HepG2 (cell line): Measurements from ENCODE around the gene KIAA1614.

Experiments used
- ATF3 ChIP-seq: sonication (generic); formaldehyde crosslinking; IDR thresholded peaks from 2 replicates; pipeline ENCODE4 v1.4.0; 2020; ENCODE audit warnings: missing genetic modification reagents
- BRCA1 ChIP-seq: sonication (generic); formaldehyde crosslinking; IDR thresholded peaks from 2 replicates; pipeline ENCODE4 v1.4.0; 2020; ENCODE audit warnings: missing genetic modification reagents
- BRD4 ChIP-seq: sonication (generic); formaldehyde crosslinking; IDR thresholded peaks from 2 replicates; pipeline ENCODE4 v1.4.0; 2020; ENCODE audit warnings: missing genetic modification reagents
- EP300 ChIP-seq, 3 experiments: sonication (generic) in 1 of 3; formaldehyde crosslinking in 1 of 3; IDR thresholded peaks; 2 replicates each; pipeline versions ENCODE4 v1.5.1 to v1.6.1; 2011 to 2020; ENCODE audit warnings: low read depth in 2 of 3, low read length in 2 of 3, borderline replicate concordance in 1 of 3, improper control_type of control experiment in 1 of 3, mild to moderate bottlenecking in 1 of 3, missing genetic modification reagents in 1 of 3, moderate library complexity in 1 of 3
- GLI4 ChIP-seq: sonication (generic); formaldehyde crosslinking; IDR thresholded peaks from 2 replicates; pipeline ENCODE4 v1.5.1; 2020; ENCODE audit warnings: missing genetic modification reagents, mild to moderate bottlenecking, moderate library complexity, borderline replicate concordance
- HOXD1 ChIP-seq: sonication (generic); formaldehyde crosslinking; IDR thresholded peaks from 2 replicates; pipeline ENCODE4 v1.5.0; 2020; ENCODE audit warnings: missing genetic modification reagents
- POLR2A ChIP-seq, 2 experiments: IDR thresholded peaks; 2 replicates each; pipeline ENCODE4 v1.6.1; 2011; ENCODE audit warnings: low read depth in 2 of 2, low read length in 2 of 2, mild to moderate bottlenecking in 1 of 2, moderate library complexity in 1 of 2; ENCODE audit not compliant: insufficient read depth in 1 of 2
- PRDM10 ChIP-seq: sonication (generic); formaldehyde crosslinking; IDR thresholded peaks from 2 replicates; pipeline ENCODE4 v1.4.0; 2020; ENCODE audit warnings: low read depth, missing genetic modification reagents
- UBTF ChIP-seq: sonication (generic); formaldehyde crosslinking; IDR thresholded peaks from 2 replicates; pipeline ENCODE4 v1.4.0; 2020; ENCODE audit warnings: mild to moderate bottlenecking, missing genetic modification reagents

GRCh38 chr1:180937624-180938225, 25.0 kb downstream of the KIAA1614 start:
- TF ChIP-seq EP300 (IDR thresholded peaks at IDR 0.05; ENCODE audit: low read depth in 2 of 2, low read length in 2 of 2): no peak
- TF ChIP-seq EP300 (CRISPR knock-in tag; IDR thresholded peaks at IDR 0.05; ENCODE audit: borderline replicate concordance): no peak
- TF ChIP-seq GLI4 (CRISPR knock-in tag): no peak
- TF ChIP-seq HOXD1 (CRISPR knock-in tag): no peak
- no peak for TF ChIP-seq BRCA1 (CRISPR knock-in tag)
- no peak for TF ChIP-seq POLR2A (IDR thresholded peaks at IDR 0.05; ENCODE audit: insufficient read depth in 1 of 2, low read depth in 2 of 2, low read length in 2 of 2)
- TF ChIP-seq ATF3: no peak
- TF ChIP-seq PRDM10 (CRISPR knock-in tag): no peak
- no peak for TF ChIP-seq UBTF (CRISPR knock-in tag)
- no peak for TF ChIP-seq BRD4 (CRISPR knock-in tag)
